PFSK-1 (cell line): Measurements from ENCODE around the gene SLC24A4.

Experiments used
- SIN3A ChIP-seq: IDR thresholded peaks from 2 replicates; pipeline ENCODE4 v1.6.1; 2012; ENCODE audit warnings: mild to moderate bottlenecking, low read length, moderate library complexity, borderline replicate concordance; ENCODE audit not compliant: insufficient read depth
- TAF1 ChIP-seq: IDR thresholded peaks from 2 replicates; pipeline ENCODE4 v1.6.1; 2012; ENCODE audit warnings: low read length, control low read depth, borderline replicate concordance; ENCODE audit not compliant: insufficient read depth

DNA sequence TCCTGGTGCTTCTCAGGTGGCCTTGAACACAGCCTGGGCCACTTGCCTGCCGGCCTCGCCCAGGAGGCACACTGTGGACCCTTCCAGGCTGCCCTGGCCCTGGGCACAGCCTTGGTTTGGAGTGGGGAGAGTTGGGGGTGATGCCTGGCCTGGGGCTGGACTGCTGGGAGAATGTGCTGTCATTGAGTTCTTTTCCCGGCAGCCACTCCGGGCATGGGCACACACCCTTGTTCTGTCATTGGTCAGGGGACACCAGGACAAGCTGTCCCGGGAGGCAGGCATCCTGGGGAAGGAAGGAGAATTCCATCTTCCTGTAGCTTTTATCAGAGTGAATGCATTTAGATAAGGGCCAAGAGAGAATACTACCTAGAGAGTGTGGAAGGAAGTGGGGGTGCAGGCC is 128.8 kb downstream of the SLC24A4 start:
- TF ChIP-seq TAF1, result no peak
- no peak for TF ChIP-seq SIN3A
